HG03159 (cell line): ENCODE measurements around the gene AGBL3.

ENCODE experiments used
- ATAC-seq: cut with Tn5 transposase; IDR thresholded peaks from one replicate; pipeline ENCODE4 v1.9.1; 2021; ENCODE audit warnings: mild to moderate bottlenecking, moderate library complexity; ENCODE audit not compliant: unreplicated experiment

AGBL3 gene

GRCh38 chr7:135143885-135144668, 157.8 kb downstream of the AGBL3 start:
- no peak for ATAC-seq

GRCh38 chr7:135147341-135147898, 161.1 kb downstream of the AGBL3 start:
- peak; percentile 22 for ATAC-seq

DNA sequence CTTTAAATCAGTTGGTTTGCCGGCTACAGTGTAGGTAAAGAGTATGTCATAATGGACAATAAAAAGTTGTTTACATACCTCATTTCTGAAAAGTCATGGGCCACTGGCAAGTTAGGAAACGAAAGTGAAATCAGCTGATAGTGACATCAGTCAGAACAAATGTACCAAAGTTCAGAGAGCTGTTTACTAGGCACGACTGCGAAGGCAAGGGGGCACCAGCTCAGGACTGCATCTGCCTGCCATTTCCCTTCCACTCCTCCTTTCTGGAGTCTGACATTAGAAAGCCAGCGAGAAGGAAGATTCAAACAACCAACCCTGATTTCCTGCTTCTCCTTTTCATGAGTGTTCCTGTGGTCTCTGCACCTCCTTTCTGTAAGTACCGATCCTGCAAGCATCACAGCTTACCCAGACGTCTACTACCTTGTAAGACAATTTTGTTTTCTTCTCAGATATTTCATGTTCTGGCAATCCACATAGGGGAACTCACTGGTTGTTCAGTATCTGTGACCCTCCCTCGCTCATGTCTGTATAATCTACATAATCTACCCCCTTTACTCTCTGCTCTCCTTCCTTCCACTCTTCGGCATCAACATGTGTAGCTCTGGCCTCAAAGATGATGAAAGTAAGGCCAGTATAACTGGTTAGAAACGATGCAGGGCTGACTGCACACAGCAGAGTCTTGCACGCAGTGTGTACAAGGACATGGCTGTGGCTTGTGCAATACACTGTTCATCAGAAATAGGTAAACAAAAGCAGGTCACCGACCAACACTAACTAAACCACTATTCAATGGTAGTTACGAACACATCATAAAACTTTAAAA, 161.8 kb downstream of the AGBL3 start, which contains the start of gene TMEM140:
TSS of gene TMEM140 (plus strand) at position 174 of the 823 bp plus-strand sequence. CDS start 16,370 bp downstream, outside the sequence.
- ATAC-seq: peak; percentile 70

DNA sequence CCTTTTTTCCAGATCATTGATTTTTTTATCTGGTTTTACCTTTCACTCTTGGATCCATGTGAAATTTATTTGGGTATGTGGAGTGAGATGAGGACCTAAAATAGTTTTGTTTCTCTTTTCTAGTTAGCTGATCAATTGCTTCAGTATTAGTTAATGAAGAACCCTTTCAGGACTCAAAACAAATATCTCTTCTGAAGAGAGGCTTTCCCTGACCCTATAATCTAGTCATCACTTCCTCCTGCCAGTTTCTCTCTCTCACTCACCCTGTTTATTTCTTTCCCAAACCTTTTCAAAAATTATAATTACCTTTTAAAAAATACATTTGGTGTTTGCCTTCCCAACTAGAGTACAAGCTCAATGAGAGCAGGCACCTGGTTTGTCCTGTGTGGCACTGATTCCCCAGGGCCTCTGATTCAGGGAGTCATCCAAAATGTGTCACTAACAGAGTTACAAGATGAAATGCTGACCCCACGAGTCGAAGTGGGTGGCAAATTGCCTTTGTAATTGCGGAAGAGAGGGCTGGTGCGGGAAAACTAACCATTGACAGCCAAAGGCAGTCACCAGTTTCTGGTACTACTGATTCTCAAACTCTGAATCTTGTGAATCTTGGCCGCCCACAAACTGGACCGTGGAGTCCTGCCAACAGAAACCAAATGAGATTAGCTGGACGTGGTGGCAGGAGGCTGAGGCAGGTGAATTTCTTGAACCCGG, 163.9 kb downstream of the AGBL3 start:
- ATAC-seq: no peak

- no peak for ATAC-seq
Measured at GRCh38 chr7:135151132-135151531, 164.8 kb downstream of the AGBL3 start.

DNA sequence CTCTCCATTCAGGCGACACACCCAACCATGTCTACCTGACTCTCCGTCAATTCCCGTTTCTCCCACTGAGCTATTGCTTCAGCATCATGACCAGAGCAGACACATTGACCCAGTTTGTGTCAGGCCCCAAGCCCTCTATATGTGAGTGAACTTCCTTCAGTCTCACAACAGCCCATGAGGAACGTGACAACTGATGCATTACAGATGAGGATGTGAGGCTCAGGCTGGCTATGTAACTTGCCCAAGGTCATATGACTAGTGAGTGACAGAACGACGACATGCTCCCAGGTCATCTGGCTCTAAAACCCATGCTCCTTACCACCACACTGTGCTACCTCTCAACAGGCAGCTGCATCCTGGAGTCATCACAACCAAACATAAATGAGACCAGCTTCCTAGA, 165.2 kb downstream of the AGBL3 start:
- no peak for ATAC-seq

DNA sequence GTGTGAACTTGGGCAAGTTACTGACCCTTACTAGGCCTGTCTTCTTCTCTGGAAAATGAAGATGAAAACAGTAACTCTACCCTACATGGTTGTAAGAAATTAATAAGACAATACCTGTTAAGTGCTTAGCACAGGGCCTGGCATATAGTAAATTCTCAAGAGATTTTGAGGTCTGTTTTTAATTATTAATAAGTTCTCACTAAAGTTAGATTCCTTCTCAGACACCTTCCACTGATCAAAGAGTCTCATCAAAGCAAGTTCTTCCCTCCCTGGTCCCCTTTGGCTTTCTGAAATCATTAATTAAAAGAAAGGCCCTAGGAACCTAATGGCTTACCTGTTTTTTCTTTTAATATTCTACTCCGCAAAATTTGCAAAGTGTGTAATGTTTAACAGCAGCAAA, 166.1 kb downstream of the AGBL3 start:
- ATAC-seq: no peak

GRCh38 chr7:135154734-135155133, 168.4 kb downstream of the AGBL3 start:
- ATAC-seq: no peak

GRCh38 chr7:135156290-135156689, 170.0 kb downstream of the AGBL3 start:
- no peak for ATAC-seq

DNA sequence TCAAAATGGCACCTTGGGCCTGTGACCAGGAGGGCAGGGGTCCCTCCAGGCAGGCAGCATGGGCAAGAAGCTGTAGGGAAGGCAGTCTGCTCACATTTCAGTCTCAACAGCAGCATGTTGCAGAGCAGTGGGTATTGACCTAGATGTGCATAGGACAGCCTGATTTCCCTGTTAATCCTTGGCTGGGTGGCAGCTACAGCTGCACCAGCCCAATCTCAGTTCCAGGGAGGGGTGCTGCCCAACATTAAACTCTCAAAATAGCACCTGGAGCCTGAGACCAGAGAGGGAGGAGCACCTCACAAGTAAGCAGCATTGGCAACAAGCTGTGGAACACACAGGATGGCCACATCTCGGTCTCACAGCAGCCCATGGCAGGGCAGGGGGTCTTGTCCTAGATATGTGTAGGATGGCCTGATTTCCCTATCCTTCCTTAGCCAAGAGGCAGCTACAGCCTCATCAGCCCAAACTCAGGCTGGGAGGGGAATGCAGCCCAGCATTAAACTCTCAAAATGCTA, 171.9 kb downstream of the AGBL3 start:
- no peak for ATAC-seq

GRCh38 chr7:135158874-135159273, 172.6 kb downstream of the AGBL3 start:
- no peak for ATAC-seq

- ATAC-seq: no peak
Measured at GRCh38 chr7:135159359-135160085, 173.2 kb downstream of the AGBL3 start.

DNA sequence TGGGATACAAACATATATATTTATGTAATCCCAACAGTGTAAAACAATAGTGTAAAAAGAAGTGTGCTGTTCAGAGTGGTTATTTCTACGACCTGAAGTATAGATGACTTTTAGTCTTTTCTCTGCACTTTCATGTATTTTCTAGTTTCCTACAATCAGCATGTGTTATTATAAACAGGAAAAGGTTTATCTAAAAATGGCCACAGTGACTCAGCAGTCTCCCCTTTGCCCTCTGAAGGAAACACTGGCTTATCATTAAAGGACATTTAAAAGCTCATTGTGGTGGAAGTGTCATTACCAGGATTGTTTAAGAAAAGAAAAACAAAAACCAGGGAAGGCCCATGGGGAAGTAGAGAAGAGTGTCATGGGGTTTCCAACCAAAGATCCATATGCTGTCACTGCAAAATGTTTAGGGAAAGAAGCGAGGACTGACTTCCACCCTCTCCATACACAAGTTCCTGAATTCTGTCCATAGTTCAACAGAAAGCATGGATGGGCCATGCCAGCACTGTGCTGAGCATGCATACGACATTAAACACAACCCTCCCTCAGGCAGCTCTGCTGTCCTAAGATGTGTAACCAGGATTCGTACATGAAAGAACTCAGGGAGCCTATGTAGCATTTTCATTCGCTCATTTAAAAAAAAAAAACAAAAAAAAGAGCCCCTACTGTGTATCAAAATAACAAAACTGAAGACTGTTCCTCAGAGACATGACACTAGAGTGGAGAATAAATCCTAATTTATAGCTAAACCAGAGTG, 174.0 kb downstream of the AGBL3 start:
- ATAC-seq: peak; percentile 38

DNA sequence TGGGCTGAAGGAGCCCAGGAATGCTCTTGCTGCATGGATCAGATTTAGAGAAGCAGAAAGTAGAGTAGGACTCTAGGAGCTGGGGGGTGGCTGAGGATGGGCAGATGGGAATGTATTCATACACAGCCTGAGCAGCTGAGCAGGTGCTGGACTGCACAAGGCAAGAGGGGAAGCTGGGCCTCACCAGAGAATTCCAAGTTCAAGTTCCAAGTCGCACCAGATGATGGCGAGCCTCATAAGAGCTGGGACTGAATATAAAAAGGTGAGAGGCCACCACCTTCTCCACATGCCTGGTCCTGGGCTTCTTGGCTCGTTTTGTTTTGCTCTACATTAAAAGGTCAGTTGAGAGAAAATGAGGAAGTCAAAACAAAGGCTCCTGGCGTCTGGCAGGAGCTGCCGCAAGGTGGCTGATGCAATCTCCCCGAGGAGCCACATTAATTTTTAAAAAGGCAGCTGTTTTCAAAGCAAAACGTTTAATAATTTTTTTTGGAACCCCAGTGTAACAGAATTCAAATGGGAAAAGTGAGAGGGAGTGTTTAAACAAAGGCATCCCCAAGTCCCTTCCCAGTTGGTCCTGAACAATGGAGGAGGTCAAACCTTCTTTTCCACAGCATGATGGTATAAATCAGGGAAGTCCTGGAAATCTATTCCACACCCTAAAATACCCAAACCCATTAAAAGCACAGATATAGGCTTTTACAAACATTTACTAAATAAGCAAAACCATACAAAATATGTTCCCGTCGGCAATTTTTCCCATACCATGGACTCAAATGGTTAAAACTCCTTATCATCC, 174.7 kb downstream of the AGBL3 start:
- ATAC-seq: no peak

DNA sequence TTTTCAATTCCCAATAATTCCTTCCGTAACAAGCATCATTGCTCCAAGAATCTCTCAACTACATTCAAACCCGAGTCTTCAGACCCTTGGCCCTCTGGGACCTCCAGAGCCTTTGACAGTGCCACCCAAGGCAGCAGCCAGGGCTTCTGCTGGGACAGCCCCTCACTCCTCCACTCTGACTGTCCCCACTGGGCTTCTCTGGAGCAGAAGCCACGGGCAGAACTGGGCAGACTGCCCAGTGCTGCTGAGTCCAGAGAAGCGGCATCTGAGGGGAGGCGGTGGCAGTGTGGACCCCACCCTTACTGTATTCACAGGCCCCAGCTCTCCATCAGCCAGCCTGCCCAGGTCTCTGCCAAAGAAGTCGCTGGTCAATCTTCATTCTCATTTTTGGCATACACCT, 175.4 kb downstream of the AGBL3 start:
- no peak for ATAC-seq

DNA sequence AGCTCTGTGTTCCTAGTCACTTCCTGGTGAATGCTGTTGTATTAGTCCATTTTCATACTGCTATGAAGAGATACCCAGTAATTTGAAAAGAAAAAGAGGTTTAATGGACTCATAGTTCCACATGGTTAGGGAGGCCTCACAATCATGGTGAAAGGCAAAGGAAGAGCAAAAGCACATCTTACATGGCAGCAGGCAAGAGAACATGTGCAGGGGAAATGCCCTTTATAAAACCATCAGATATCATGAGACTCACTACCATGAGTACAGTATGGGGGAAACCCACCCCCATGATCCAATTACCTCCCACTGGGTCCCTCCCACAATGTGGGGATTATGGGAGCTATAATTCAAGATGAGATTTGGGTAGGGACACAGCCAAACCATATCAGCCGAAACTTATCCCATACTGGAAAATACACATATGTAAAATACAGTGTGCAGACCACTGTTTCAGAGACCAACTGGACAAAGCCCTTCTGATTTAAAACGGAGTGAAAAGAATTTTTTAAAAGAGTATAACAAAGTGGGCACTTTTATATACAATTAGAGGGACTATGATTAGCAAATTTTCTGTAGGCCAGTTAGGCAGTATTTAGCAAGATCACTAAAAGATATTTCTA, 176.2 kb downstream of the AGBL3 start:
- ATAC-seq: no peak

- ATAC-seq: no peak
Measured at GRCh38 chr7:135164357-135165061, 178.2 kb downstream of the AGBL3 start.

DNA sequence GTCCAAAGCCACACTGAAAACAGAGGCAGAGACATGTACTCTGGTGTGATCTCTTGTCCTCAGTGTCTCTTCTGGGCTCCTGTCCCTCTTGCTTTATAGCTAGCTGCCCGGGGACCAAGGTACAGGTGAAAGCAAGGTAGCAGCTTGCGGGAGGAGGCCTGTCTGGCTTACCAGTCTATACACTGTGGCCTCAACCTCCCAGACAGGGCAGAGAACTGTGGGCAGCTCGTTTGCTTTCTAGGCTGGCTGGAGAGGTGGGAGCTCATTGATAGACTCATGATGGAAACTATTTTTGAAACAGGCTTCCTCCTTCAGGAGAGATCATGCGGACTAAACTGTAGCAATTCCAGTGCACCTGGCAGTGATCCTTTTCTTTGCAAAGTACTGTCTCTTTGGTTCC, 179.6 kb downstream of the AGBL3 start:
- no peak for ATAC-seq
